NT2/D1 (cell line): Measurements from ENCODE around the gene AGAP1.

Experiments used
- DNase-seq: peaks from one replicate; pipeline ENCODE4 v3.0.0-alpha.2; 2011; ENCODE audit warnings: low read depth, low spot score
- H3K27me3 ChIP-seq: 2 replicates; pipeline ENCODE4 v1.6.0; 2011; ENCODE audit warnings: mild to moderate bottlenecking; ENCODE audit not compliant: insufficient read length, insufficient read depth
- H3K36me3 ChIP-seq: 2 replicates; pipeline ENCODE4 v1.6.1; 2011; ENCODE audit warnings: mild to moderate bottlenecking, low read length, mixed read lengths; ENCODE audit not compliant: insufficient read depth, insufficient read length
- H3K4me1 ChIP-seq: 2 replicates; pipeline ENCODE4 v1.5.1; 2011; ENCODE audit not compliant: insufficient read depth, insufficient read length
- H3K4me3 ChIP-seq: 2 replicates; pipeline ENCODE4 v1.5.1; 2011; ENCODE audit warnings: low read depth; ENCODE audit not compliant: insufficient read length
- H3K9ac ChIP-seq: 2 replicates; pipeline ENCODE4 v1.6.0; 2011; ENCODE audit warnings: low read depth; ENCODE audit not compliant: insufficient read length
- H3K9me3 ChIP-seq: 2 replicates; pipeline ENCODE4 v1.5.1; 2011; ENCODE audit warnings: mild to moderate bottlenecking, low read length; ENCODE audit not compliant: insufficient read depth
- SUZ12 ChIP-seq: IDR thresholded peaks from 2 replicates; pipeline ENCODE4 v1.6.1; 2011; ENCODE audit not compliant: insufficient read length, insufficient read depth; ENCODE audit errors: extremely low read depth
- YY1 ChIP-seq: IDR thresholded peaks from 2 replicates; pipeline ENCODE4 v1.6.1; 2011; ENCODE audit not compliant: insufficient read length, insufficient read depth
- ZNF274 ChIP-seq: IDR thresholded peaks from 2 replicates; pipeline ENCODE4 v1.6.1; 2011; ENCODE audit warnings: mild to moderate bottlenecking, low read depth, low read length

Gene AGAP1

DNA sequence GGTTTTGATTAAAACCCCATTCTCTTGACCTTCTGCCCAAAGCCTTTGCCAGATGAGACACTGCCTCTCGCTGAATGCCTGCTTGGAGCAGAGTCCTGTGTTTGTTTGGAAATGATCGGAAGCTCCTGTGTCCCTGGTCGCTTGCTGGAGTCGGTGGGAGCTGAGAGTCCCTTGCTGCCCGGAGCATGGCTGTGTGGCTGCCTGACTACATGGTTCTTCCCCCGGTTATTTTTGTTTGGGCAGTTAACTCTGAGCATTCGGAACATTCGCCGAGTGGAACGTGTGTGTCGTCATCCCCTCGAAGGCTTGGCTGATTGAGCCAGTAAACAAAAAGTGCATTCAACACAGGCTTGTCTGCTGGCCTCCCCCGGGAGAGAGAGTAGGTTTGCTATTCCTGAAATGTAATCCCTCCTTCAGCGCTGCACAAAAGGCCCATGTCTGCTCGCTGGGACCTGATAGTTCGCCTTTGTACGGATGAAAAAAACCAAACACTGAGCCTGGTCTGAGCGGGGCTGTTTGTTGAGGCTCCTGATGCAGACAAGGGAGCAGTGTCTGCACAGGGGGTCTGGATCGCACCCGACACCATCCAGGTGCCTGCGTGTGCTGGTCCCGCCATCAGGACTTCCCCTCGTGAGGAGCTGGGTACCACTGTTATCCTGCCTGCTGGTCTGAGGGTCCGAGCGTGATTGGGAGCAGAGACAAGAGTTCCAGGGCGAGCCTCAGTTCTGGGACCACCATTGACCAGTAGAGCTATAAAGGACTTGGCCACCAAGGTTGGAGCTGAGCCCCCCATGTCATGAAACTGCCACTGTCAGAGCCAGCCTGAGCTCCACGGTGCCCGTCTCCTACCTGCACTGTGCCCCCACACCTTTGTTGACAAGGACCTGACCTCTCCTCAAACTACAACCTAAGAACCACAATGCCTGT lies 83.8 kb downstream of the AGAP1 start:
- Histone ChIP-seq H3K4me3 (no peak overlapping the region), H3K9ac (peak overlapping the region; percentile 68), H3K4me1 (peaks cover 36% of the 10 kb centered on the region), H3K27me3 (no peaks in the 10 kb centered on the region), H3K36me3 (no peaks in the 10 kb centered on the region), H3K9me3 (peaks cover 18% of the 10 kb centered on the region; the same call in 1 of the 2 replicates)
- DNase-seq, result no peak
- TF ChIP-seq ZNF274 (no peak), YY1 (no peak), SUZ12 (no peak)

DNA sequence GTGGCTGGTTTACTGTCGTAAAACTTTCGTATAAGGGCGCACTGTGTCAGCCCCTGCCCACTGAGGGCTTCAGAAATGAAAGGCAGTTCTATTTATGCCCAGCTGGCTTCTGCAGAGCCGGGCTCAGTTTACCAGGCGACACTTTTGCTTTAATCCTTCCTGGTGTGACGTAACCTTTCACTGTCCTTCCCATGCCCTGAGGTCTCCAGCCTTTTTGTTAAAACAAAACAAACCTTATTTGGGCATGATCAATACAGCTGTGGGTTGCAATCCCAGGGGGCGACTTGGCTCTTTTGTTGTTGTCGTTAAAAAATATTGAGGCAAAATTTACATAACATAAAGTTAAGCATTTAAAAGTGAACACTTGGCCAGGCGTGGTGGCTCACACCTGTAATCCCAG lies 85.3 kb downstream of the AGAP1 start:
- no peak for TF ChIP-seq ZNF274
- TF ChIP-seq SUZ12, result no peak
- TF ChIP-seq YY1, result no peak
- H3K27me3 ChIP-seq, result no peaks in the 10 kb centered on the region
- peak; percentile 25 for DNase-seq
- H3K4me3 ChIP-seq, result no peak overlapping the region
- H3K9me3 ChIP-seq, result peaks cover 18% of the 10 kb centered on the region; the same call in 1 of the 2 replicates
- peaks cover 31% of the 10 kb centered on the region for H3K4me1 ChIP-seq
- no peaks in the 10 kb centered on the region for H3K36me3 ChIP-seq
- H3K9ac ChIP-seq, result no peak overlapping the region

- Histone ChIP-seq H3K4me3 (no peak overlapping the region), H3K9ac (no peak overlapping the region), H3K27me3 (no peaks in the 10 kb centered on the region), H3K9me3 (peaks cover 18% of the 10 kb centered on the region; the same call in 1 of the 2 replicates), H3K4me1 (peaks cover 31% of the 10 kb centered on the region), H3K36me3 (no peaks in the 10 kb centered on the region)
- TF ChIP-seq ZNF274, result no peak
- TF ChIP-seq SUZ12, result no peak
- TF ChIP-seq YY1, result no peak
- DNase-seq, result peak; percentile 18
Observed at GRCh38 chr2:235580426-235581157, 86.7 kb downstream of the AGAP1 start.

DNA sequence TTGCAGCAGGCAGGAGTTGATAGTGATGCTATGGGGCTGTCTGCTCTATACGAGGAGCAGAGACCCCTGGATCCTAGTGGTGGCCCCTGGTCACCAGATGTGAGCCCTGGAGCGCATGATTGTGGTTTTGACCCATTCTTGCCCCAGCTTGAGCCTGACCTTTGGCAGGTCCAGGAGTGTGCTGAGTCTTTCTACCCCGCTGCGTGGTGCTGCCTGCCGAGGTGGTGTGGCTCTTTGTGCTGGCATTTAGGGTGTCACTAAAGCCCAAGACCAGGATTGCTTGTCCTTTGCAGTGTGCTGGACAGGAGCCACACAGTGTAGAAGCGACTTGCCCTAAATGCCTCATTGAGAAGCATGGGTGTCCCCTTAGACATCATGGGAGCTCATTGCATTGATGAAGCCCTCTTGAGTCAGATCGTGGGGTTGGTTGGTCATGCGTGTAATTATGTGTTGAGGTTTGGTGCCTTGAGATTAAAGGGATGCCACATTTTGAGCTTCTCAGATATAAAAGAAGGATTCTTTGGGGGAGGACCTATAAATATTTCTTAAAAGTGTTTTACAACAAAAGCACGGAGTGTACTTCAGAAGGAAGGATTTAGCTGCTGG lies 88.3 kb downstream of the AGAP1 start:
- H3K9me3 ChIP-seq, result peaks cover 18% of the 10 kb centered on the region; the same call in 1 of the 2 replicates
- no peak overlapping the region for H3K9ac ChIP-seq
- TF ChIP-seq YY1 (no peak), ZNF274 (no peak), SUZ12 (no peak)
- peaks cover 26% of the 10 kb centered on the region for H3K4me1 ChIP-seq
- no peak overlapping the region for H3K4me3 ChIP-seq
- H3K27me3 ChIP-seq, result no peaks in the 10 kb centered on the region
- no peak for DNase-seq
- H3K36me3 ChIP-seq, result no peaks in the 10 kb centered on the region

DNA sequence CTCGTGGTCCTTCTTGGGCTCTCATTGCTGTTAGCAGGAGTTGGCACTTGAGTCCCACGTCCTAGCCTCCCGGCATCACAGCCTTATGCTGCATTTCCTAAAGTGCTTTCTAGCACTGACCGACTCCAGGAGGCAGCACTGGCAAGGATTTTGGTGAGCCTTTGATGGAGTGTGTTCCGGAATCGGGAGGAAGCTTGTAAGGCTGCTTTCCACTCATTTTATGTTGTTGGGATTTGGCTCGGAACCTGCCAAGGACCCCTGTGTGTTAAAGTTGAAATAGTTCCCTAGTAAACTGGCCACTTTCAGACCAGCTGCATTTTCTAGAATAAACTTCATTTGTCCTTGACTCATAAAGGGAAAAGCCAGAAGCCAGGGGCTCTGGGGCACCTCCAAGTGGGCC lies 88.9 kb downstream of the AGAP1 start:
- no peak overlapping the region for H3K9ac ChIP-seq
- no peaks in the 10 kb centered on the region for H3K27me3 ChIP-seq
- H3K9me3 ChIP-seq, result peaks cover 18% of the 10 kb centered on the region; the same call in 1 of the 2 replicates
- TF ChIP-seq ZNF274 (no peak), YY1 (no peak), SUZ12 (no peak)
- H3K36me3 ChIP-seq, result no peaks in the 10 kb centered on the region
- no peak overlapping the region for H3K4me3 ChIP-seq
- peaks cover 25% of the 10 kb centered on the region for H3K4me1 ChIP-seq
- no peak for DNase-seq

- Histone ChIP-seq H3K27me3 (no peaks in the 10 kb centered on the region), H3K9me3 (peaks cover 18% of the 10 kb centered on the region; the same call in 1 of the 2 replicates), H3K9ac (no peak overlapping the region), H3K4me1 (peaks cover 21% of the 10 kb centered on the region), H3K36me3 (no peaks in the 10 kb centered on the region), H3K4me3 (no peak overlapping the region)
- TF ChIP-seq SUZ12, result no peak
- no peak for TF ChIP-seq YY1
- TF ChIP-seq ZNF274, result no peak
- DNase-seq, result no peak
Observed at GRCh38 chr2:235583144-235583543, 89.3 kb downstream of the AGAP1 start.
